KMS-11 (cell line): ENCODE data around the gene MTIF3.

Experiments used
- H2AFZ ChIP-seq: fragments of 200-600 bp; sonication (generic); 2 replicates; pipeline ENCODE4 v1.6.1; 2016; ENCODE audit warnings: antibody characterized with exemption, mixed run types, low read depth
- H3K27ac ChIP-seq: fragments of 200-600 bp; sonication (generic); 2 replicates; pipeline ENCODE4 v1.6.1; 2016; ENCODE audit warnings: mild to moderate bottlenecking, mixed run types
- H3K27me3 ChIP-seq: fragments of 200-600 bp; sonication (generic); 2 replicates; pipeline ENCODE4 v1.6.1; 2017; ENCODE audit warnings: mild to moderate bottlenecking, low read depth, mixed run types, moderate library complexity; ENCODE audit not compliant: insufficient read depth
- H3K36me3 ChIP-seq: fragments of 200-600 bp; sonication (generic); 2 replicates; pipeline ENCODE4 v1.6.1; 2017; ENCODE audit warnings: mild to moderate bottlenecking, mixed run types; ENCODE audit not compliant: insufficient read depth
- H3K4me1 ChIP-seq: fragments of 200-600 bp; sonication (generic); 2 replicates; pipeline ENCODE4 v1.6.1; 2016; ENCODE audit warnings: mild to moderate bottlenecking, low read depth, mixed run types; ENCODE audit not compliant: poor library complexity, severe bottlenecking
- H3K4me2 ChIP-seq: fragments of 200-600 bp; sonication (generic); 2 replicates; pipeline ENCODE4 v1.7.0; 2016; ENCODE audit warnings: mild to moderate bottlenecking, mixed run types
- H3K4me3 ChIP-seq: fragments of 200-600 bp; sonication (generic); IDR thresholded peaks from 2 replicates; pipeline ENCODE4 v1.6.1; 2017; ENCODE audit warnings: low read depth, low read length, mixed read lengths; ENCODE audit not compliant: insufficient read depth
- H3K79me2 ChIP-seq: fragments of 200-600 bp; sonication (generic); 2 replicates; pipeline ENCODE4 v1.6.1; 2016; ENCODE audit warnings: low read depth, mixed run types; ENCODE audit not compliant: insufficient read depth
- H3K9ac ChIP-seq: fragments of 200-600 bp; sonication (generic); 2 replicates; pipeline ENCODE4 v1.6.1; 2016; ENCODE audit warnings: mild to moderate bottlenecking, mixed run types
- H4K20me1 ChIP-seq: fragments of 200-600 bp; sonication (generic); 2 replicates; pipeline ENCODE4 v1.6.1; 2016; ENCODE audit warnings: mild to moderate bottlenecking, mixed run types; ENCODE audit not compliant: insufficient read depth
- CTCF ChIP-seq: fragments of 200-600 bp; sonication (generic); conservative IDR thresholded peaks from 2 replicates; pipeline ENCODE4 v1.6.1; 2017; ENCODE audit warnings: low read depth, mild to moderate bottlenecking, antibody characterized with exemption, low read length, moderate library complexity, mixed read lengths

MTIF3 gene

GRCh38 chr13:27442797-27443196 is 7.6 kb downstream of the MTIF3 start:
- no peak overlapping the region for H3K27ac ChIP-seq
- no peaks in the 10 kb centered on the region for H3K36me3 ChIP-seq
- no peak overlapping the region for H3K4me2 ChIP-seq
- no peak overlapping the region for H3K9ac ChIP-seq
- H3K27me3 ChIP-seq: no peaks in the 10 kb centered on the region
- no peak for TF ChIP-seq CTCF
- H3K4me3 ChIP-seq: no peak overlapping the region
- no peaks in the 10 kb centered on the region for H3K79me2 ChIP-seq
- H2AFZ ChIP-seq: no peak overlapping the region
- no peaks in the 10 kb centered on the region for H4K20me1 ChIP-seq
- no peaks in the 10 kb centered on the region for H3K4me1 ChIP-seq

GRCh38 chr13:27442071-27442647 is 8.2 kb downstream of the MTIF3 start:
- Histone ChIP-seq H3K27me3 (no peaks in the 10 kb centered on the region), H3K4me2 (no peak overlapping the region), H3K4me3 (no peak overlapping the region), H4K20me1 (no peaks in the 10 kb centered on the region), H2AFZ (no peak overlapping the region), H3K27ac (no peak overlapping the region), H3K4me1 (no peaks in the 10 kb centered on the region), H3K36me3 (no peaks in the 10 kb centered on the region), H3K9ac (no peak overlapping the region), H3K79me2 (no peaks in the 10 kb centered on the region)
- no peak for TF ChIP-seq CTCF

- Histone ChIP-seq H3K79me2 (no peaks in the 10 kb centered on the region), H3K9ac (no peak overlapping the region), H3K27ac (no peak overlapping the region), H3K4me1 (no peaks in the 10 kb centered on the region), H3K4me3 (no peak overlapping the region), H3K4me2 (no peak overlapping the region), H4K20me1 (no peaks in the 10 kb centered on the region), H3K27me3 (no peaks in the 10 kb centered on the region), H3K36me3 (0 out of 2 replicates have a peak, but pooled peaks cover 3% of the 10 kb centered on the region), H2AFZ (no peak overlapping the region)
- no peak for TF ChIP-seq CTCF
These were observed 10.0 kb downstream of the MTIF3 start for GRCh38 chr13:27440408-27440807.

GRCh38 chr13:27437126-27437525 is 13.2 kb downstream of the MTIF3 start:
- no peaks in the 10 kb centered on the region for H4K20me1 ChIP-seq
- no peaks in the 10 kb centered on the region for H3K4me1 ChIP-seq
- no peak overlapping the region for H2AFZ ChIP-seq
- no peaks in the 10 kb centered on the region for H3K27me3 ChIP-seq
- H3K36me3 ChIP-seq: 0 out of 2 replicates have a peak, but pooled peaks cover 3% of the 10 kb centered on the region
- TF ChIP-seq CTCF: no peak
- no peaks in the 10 kb centered on the region for H3K79me2 ChIP-seq
- H3K4me2 ChIP-seq: no peak overlapping the region
- no peak overlapping the region for H3K4me3 ChIP-seq
- no peak overlapping the region for H3K27ac ChIP-seq
- H3K9ac ChIP-seq: no peak overlapping the region
